K562 (cell line): ENCODE data around the gene ABCA3. TPM values are rescaled to one million over a fixed set of nuclear protein-coding genes. Genes with fewer than 3 reads are reported as not detected.

Source experiments
- ETV5 ChIP-seq: sonication (generic); formaldehyde crosslinking; IDR thresholded peaks from 2 replicates; pipeline ENCODE4 v1.4.0; 2020; ENCODE audit warnings: low read depth, mild to moderate bottlenecking, missing genetic modification reagents
- JUN ChIP-seq, 2 experiments: sonication (generic) in 1 of 2; formaldehyde crosslinking in 1 of 2; IDR thresholded peaks; 2 replicates each; pipeline versions ENCODE4 v1.6.1 to v1.8.0; 2012 to 2022; ENCODE audit warnings: borderline replicate concordance in 2 of 2, mild to moderate bottlenecking in 2 of 2, improper control_type of control experiment in 1 of 2, low read depth in 1 of 2, low read length in 1 of 2, missing genetic modification reagents in 1 of 2
- SMARCA5 ChIP-seq: fragments of 450-650 bp; IDR thresholded peaks from 2 replicates; pipeline ENCODE4 v1.6.1; 2016
- TRIM24 ChIP-seq, 2 experiments: fragments of 450-650 bp; IDR thresholded peaks; 2 replicates each; pipeline ENCODE4 v1.6.1; 2016
- TSC22D4 ChIP-seq: fragments of 450-650 bp; IDR thresholded peaks from 2 replicates; pipeline ENCODE4 v1.6.1; 2016; ENCODE audit warnings: missing genetic modification characterization, missing biosample characterization, control low read depth
- polyA plus RNA-seq, 8 experiments: library from polyadenylated mRNA; depleted of rRNA in 4 of 8; stranded (reverse) in 5 of 8; unstranded in 3 of 8; fragments of >200 nt; fragmentation: Nextera tagmentation in 2 of 8; fragmentation: Illumina TruSeq in 1 of 8; extraction: Ambion mirVana in 2 of 8; extraction: Trizol in 1 of 8; gene quantifications; 2 replicates each; pipeline versions ENCODE4 v1.2.1 to v1.2.3, GENCODE V29; 2011 to 2014; ENCODE audit warnings: inconsistent platforms in 1 of 8, missing spikeins in 1 of 8
- total RNA-seq, 7 experiments: library from RNA; depleted of rRNA in 6 of 7; stranded (reverse); fragments of >200 nt in 6 of 7; fragmentation: Illumina TruSeq in 2 of 7; extraction: Trizol in 2 of 7; gene quantifications; 2 replicates each; pipeline versions ENCODE4 v1.2.1 to v1.2.3, GENCODE V29; 2011 to 2021; ENCODE audit warnings: low replicate concordance in 1 of 7
- TF ChIP-seq, protein P1 (sequence below), 2 experiments: fragments of 450-650 bp in 1 of 2; sonication (generic) in 1 of 2; formaldehyde crosslinking in 1 of 2; IDR thresholded peaks; 2 replicates each; pipeline versions ENCODE4 v1.7.1 to v1.9.0; 2016 to 2022; ENCODE audit warnings: inconsistent platforms in 1 of 2, mild to moderate bottlenecking in 1 of 2, missing genetic modification reagents in 1 of 2
- TF ChIP-seq, protein P2 (sequence below): IDR thresholded peaks from 2 replicates; pipeline ENCODE4 v1.6.1; 2014; ENCODE audit warnings: antibody characterized with exemption

ABCA3 gene
- total and polyA plus RNA-seq, 9 of the 15 experiments (the other 6 are each of a cell fraction or from before 2014, with no cell fraction given) = 0.66 to 23.7 (median 6.9) TPM

DNA sequence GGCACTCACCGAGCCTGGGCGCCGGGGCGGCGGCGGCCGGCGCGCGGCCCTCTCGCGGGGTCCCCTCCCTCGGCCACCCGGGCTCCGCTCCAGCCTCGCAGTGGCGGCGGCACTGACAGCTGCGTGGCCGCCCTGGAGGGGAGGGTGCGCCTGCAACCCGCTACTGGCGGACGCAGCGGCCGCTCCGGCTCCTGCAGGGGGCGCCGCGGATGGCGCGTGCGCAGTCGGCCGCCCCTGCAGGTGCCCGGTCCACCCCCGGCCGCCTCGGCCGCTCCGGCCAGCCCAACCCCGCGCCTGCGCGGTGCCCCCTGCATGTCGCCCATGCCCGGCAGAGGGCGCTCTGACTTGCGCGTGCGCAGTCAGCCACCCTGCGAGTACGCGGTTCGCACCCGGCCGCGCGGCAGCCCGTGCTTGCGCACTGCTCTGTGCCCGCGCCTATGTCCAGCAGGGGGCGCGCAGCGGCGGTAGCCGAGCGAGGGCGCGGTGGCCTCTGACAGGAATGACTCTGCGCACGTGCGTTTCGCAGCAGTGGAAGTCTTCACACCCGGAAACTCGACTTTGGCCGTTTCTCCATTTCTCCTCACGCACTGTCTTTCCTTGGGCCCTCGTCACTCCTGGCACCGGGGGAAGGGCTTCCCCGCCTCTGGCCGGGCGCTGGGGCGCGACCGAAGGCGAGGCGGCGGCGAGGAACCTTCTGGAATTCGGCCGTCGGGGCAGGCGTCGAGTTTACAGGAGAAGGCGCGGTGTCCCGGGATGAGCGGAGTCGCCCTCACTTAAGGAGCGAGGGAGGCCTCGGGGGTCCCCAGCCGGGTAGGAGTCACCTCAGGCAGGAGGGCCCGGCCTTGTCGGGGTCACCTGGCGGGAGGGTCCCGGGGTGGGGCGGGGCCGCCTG, at the start of gene ABCA3 (continued):
- TF ChIP-seq, protein P1, sequence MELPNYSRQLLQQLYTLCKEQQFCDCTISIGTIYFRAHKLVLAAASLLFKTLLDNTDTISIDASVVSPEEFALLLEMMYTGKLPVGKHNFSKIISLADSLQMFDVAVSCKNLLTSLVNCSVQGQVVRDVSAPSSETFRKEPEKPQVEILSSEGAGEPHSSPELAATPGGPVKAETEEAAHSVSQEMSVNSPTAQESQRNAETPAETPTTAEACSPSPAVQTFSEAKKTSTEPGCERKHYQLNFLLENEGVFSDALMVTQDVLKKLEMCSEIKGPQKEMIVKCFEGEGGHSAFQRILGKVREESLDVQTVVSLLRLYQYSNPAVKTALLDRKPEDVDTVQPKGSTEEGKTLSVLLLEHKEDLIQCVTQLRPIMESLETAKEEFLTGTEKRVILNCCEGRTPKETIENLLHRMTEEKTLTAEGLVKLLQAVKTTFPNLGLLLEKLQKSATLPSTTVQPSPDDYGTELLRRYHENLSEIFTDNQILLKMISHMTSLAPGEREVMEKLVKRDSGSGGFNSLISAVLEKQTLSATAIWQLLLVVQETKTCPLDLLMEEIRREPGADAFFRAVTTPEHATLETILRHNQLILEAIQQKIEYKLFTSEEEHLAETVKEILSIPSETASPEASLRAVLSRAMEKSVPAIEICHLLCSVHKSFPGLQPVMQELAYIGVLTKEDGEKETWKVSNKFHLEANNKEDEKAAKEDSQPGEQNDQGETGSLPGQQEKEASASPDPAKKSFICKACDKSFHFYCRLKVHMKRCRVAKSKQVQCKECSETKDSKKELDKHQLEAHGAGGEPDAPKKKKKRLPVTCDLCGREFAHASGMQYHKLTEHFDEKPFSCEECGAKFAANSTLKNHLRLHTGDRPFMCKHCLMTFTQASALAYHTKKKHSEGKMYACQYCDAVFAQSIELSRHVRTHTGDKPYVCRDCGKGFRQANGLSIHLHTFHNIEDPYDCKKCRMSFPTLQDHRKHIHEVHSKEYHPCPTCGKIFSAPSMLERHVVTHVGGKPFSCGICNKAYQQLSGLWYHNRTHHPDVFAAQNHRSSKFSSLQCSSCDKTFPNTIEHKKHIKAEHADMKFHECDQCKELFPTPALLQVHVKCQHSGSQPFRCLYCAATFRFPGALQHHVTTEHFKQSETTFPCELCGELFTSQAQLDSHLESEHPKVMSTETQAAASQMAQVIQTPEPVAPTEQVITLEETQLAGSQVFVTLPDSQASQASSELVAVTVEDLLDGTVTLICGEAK (IDR thresholded peaks at IDR 0.05) = no peak
- TF ChIP-seq, protein P1 (CRISPR knock-in tag; IDR thresholded peaks at IDR 0.05) = no peak
- TF ChIP-seq ETV5 (CRISPR knock-in tag) (peak; percentile 95), TSC22D4 (tag) (no peak), TRIM24 (IDR thresholded peaks at IDR 0.05) (peak; percentile 79 to 90; a peak in 3 of 4 replicates), SMARCA5 (no peak), JUN (IDR thresholded peaks at IDR 0.05; ENCODE audit: borderline replicate concordance, low read depth, low read length) (peak; percentile 89), JUN (CRISPR knock-in tag; IDR thresholded peaks at IDR 0.05; ENCODE audit: borderline replicate concordance) (peak; percentile 98; the same call in 1 of the 2 replicates)
- TF ChIP-seq, protein P2, sequence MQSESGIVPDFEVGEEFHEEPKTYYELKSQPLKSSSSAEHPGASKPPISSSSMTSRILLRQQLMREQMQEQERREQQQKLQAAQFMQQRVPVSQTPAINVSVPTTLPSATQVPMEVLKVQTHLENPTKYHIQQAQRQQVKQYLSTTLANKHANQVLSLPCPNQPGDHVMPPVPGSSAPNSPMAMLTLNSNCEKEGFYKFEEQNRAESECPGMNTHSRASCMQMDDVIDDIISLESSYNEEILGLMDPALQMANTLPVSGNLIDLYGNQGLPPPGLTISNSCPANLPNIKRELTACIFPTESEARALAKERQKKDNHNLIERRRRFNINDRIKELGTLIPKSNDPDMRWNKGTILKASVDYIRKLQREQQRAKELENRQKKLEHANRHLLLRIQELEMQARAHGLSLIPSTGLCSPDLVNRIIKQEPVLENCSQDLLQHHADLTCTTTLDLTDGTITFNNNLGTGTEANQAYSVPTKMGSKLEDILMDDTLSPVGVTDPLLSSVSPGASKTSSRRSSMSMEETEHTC = 0 out of 2 replicates have a peak, but pooled peaks have one; percentile 40
